ENCODE results near the gene ACP7.

Gene ACP7

GRCh38 chr19:39150235-39150634 is 66.1 kb downstream of the ACP7 start:
- Mint-ChIP-seq H3K27me3 (no peaks in the 10 kb centered on the region), H3K9me3 (no peaks in the 10 kb centered on the region), H3K4me1 (peaks cover 16% of the 10 kb centered on the region), H3K4me3 (no peak overlapping the region), H3K27ac (no peak overlapping the region), H3K36me3 (no peaks in the 10 kb centered on the region)
- CTCF ChIA-PET, result no interaction called here
- no peak for DNase-seq

DNA sequence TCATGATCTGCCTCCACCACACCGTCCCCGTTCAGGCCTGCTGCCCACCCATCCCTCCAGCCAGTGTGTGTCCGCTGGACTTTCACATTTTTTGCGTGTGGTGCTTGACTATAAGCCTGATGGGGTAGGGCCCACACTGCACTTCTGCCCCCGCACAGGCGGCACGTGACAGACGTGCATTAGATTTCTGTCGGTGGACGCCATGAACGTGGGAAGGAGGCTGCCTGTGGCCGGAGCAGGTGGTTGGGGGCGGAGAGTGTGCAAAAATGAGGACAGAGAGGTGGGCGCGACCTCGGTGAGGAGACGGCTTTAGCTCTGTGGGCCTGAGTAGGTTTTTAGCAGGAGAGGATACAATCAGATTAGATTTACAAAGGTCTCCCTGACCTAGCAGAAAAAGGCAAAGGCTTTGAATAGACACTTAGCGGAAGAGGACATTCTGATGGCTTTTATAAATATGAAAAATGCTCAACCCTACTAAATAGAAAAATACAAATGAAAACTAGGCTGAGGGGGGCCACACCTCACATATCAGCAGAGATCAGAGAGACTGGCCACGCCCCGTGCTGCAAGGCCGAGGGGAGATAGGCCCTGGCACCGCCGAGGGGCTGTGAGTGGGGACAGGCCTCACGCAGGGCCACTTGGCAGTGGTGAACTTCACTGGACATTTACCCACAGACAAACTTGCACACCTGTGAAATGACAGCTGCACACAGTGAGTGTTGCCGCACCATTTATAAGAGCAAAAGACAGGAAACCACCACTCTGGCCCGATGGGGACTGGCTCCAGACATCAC is 66.8 kb downstream of the ACP7 start:
- no peak overlapping the region for H3K4me3 Mint-ChIP-seq
- no peaks in the 10 kb centered on the region for H3K36me3 Mint-ChIP-seq
- CTCF ChIA-PET, result no interaction called here
- no peaks in the 10 kb centered on the region for H3K27me3 Mint-ChIP-seq
- no peak for DNase-seq
- H3K27ac Mint-ChIP-seq, result no peak overlapping the region
- H3K4me1 Mint-ChIP-seq, result peaks cover 18% of the 10 kb centered on the region
- no peaks in the 10 kb centered on the region for H3K9me3 Mint-ChIP-seq

DNA sequence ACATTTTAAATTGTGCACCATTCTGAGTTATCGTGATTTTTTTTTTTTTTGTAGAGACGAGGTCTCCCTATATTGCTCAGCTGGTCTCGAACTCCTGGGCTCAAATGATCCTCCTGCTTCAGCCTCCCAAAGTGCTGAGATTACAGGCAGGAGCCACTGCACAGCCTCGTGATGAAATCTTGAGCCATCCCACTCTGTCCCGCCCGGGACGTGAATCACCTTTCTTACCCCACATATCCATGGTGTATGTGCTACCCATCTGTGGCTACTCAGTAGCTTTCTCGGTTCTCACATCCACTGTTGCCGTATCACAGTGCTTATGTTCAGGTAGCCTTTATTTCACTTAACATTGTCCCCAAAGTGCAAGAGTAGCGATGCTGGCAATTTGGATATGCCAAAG is 67.9 kb downstream of the ACP7 start:
- DNase-seq, result no peak
- Mint-ChIP-seq H3K36me3 (no peaks in the 10 kb centered on the region), H3K27me3 (no peaks in the 10 kb centered on the region), H3K27ac (no peak overlapping the region), H3K9me3 (no peaks in the 10 kb centered on the region), H3K4me1 (peaks cover 18% of the 10 kb centered on the region), H3K4me3 (no peak overlapping the region)
- CTCF ChIA-PET, result no interaction called here

DNA sequence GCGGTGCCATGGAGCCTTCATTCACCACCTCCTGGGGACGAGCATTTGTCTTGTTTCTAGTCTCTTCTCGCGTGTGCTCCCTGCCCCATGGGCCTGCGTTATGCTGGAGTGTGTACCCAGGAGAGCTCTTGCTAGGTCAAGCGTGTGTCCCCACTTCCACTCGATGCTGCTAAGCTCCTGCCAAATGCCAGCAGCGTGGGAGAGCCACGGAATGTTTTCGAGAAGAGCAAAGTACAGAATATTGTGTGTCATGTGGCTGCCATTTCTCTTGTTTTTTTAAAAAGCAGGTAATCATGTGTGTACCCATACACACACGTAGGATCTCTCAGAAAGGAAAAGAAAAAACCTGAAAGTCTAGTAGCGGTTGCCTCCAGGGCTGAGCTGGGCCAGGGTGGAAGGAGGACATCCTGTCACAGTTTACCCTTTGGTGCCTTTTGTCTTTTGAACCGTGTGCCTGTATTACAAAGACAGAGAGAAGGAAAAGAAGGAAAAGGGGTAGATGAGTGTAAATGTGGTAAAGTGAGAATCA is 70.0 kb downstream of the ACP7 start:
- H3K27me3 Mint-ChIP-seq, result no peaks in the 10 kb centered on the region

DNA sequence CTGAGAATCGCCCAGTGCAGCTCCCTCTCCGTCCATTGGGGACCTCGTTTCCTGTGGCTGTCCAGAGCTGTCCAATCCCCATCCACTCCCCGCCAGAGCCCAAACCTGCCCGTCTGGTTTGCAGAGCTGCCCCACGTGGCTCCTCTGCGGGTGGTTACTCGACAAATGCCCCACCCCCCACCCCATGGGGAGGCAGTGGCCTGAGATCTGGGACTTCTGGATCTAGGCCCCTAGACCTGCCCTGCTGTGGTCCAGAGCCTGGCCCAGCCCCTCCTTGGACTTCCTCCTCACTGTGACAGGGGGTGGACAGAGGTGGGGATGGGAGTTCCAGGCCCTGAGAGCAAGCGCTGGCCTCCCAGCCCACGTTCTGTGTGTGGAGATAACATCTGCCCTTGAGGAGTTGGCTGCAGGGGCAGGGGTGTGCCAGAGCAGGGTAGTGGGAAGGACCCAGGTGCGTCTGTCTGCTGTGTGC is 70.5 kb downstream of the ACP7 start:
- H3K27ac Mint-ChIP-seq, result no peak overlapping the region
- no peak overlapping the region for H3K4me3 Mint-ChIP-seq

More for the DNA sequence above, 70.0 kb downstream of the ACP7 start:
- Mint-ChIP-seq H3K9me3 (no peaks in the 10 kb centered on the region), H3K36me3 (no peaks in the 10 kb centered on the region), H3K27ac (no peak overlapping the region), H3K4me3 (no peak overlapping the region), H3K4me1 (peaks cover 17% of the 10 kb centered on the region)
- DNase-seq, result no peak
- CTCF ChIA-PET, result no interaction called here

GRCh38 chr19:39155114-39155700 is 71.0 kb downstream of the ACP7 start:
- H3K27ac Mint-ChIP-seq, result no peak overlapping the region
- no peak for DNase-seq
- H3K36me3 Mint-ChIP-seq, result no peaks in the 10 kb centered on the region
- no peaks in the 10 kb centered on the region for H3K9me3 Mint-ChIP-seq
- peaks cover 17% of the 10 kb centered on the region for H3K4me1 Mint-ChIP-seq
- H3K27me3 Mint-ChIP-seq, result no peaks in the 10 kb centered on the region
- no peak overlapping the region for H3K4me3 Mint-ChIP-seq
- CTCF ChIA-PET, result no interaction called here

More for the DNA sequence above, 70.5 kb downstream of the ACP7 start:
- H3K4me1 Mint-ChIP-seq, result peaks cover 17% of the 10 kb centered on the region
- CTCF ChIA-PET, result no interaction called here
- H3K9me3 Mint-ChIP-seq, result no peaks in the 10 kb centered on the region
- no peaks in the 10 kb centered on the region for H3K27me3 Mint-ChIP-seq
- DNase-seq, result no peak
- H3K36me3 Mint-ChIP-seq, result no peaks in the 10 kb centered on the region

- Mint-ChIP-seq H3K27ac (no peak overlapping the region), H3K9me3 (no peaks in the 10 kb centered on the region), H3K4me3 (no peak overlapping the region), H3K27me3 (no peaks in the 10 kb centered on the region), H3K36me3 (no peaks in the 10 kb centered on the region), H3K4me1 (peaks cover 19% of the 10 kb centered on the region)
- CTCF ChIA-PET, result no interaction called here
- no peak for DNase-seq
Measured at GRCh38 chr19:39155741-39156140, 71.6 kb downstream of the ACP7 start.

DNA sequence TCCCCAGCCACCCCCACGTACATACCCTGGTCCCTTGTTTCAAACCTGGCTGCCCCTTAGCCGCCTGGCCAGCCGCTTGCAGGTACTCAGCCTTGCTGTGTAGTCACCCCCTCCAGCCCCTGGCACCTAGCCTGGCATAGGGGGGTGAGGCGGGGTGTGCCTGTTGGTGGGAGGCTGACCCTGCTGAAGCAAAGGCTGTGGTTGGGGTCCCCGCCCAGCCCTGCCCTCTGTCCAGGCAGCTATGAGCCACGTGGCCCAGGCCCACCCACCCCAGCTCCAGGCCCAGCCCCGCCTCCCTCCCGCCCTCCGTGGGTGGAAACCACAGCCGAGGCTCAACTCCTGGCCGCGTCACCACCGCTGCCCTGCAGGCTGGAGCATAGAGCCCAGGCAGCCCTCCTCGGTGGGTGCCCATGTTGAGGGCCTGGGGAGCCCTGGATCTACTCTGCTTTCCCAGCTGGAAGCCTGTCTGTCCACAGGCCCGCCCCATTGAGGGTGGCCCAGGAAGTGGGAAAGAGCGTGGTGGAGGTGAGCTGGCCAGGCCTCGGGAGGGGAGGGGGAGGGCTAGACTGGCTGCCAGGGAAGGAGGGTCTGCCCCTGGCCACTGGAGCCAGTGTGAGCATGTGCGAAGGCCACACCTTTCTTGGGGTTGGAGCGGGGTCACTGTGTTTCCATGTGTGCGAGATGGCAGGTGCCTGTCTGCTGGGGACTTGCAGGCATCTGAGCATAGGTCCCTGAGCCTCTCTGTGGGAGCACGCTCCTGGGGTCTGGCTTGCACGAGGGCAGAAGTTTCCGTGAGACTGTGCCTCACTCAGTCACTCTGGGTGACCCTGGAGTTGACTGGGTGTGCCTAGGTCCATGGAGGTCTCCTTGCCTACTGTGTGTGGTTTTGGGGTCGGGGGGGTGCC is 72.4 kb downstream of the ACP7 start:
- Mint-ChIP-seq H3K27ac (no peak overlapping the region), H3K9me3 (no peaks in the 10 kb centered on the region), H3K4me3 (no peak overlapping the region), H3K4me1 (peaks cover 19% of the 10 kb centered on the region), H3K27me3 (no peaks in the 10 kb centered on the region), H3K36me3 (no peaks in the 10 kb centered on the region)
- DNase-seq, result no peak
- CTCF ChIA-PET, result no interaction called here

DNA sequence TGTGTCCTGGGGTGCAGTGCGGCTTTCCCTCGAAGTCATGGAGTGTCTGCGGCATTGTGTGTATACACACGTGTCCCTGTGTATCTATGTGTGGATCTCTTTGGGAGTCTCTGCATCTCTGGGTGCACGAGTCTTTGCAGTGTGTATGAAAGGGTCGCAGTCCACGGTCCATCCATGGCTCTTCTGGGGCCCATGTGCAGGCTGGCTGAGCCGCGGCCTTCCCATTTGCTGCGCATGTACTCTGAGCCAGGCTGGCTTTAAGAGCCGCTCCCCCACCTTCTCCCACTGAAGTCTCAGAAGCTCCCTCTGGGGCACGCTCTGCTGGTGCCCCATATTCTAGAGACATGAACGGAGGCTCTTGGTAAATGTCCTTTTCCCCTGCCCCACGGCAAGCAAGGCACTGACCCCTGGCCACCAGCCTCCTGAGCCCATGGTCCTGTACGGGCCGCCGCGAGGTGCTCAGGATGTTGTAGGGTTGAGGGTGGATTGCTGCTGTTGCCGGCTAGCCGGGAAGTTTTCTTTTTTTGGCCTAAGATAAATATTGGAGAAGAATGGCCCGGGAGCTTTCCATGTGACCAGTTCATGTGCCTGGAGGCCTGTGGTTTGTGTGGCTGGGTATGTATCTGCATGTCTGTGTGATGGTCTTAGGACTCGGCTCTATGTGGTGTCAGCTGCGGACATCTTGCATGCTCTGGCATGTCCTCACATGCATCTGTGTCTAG is 73.3 kb downstream of the ACP7 start:
- Mint-ChIP-seq H3K4me1 (peaks cover 19% of the 10 kb centered on the region), H3K4me3 (no peak overlapping the region), H3K27ac (no peak overlapping the region)

DNA sequence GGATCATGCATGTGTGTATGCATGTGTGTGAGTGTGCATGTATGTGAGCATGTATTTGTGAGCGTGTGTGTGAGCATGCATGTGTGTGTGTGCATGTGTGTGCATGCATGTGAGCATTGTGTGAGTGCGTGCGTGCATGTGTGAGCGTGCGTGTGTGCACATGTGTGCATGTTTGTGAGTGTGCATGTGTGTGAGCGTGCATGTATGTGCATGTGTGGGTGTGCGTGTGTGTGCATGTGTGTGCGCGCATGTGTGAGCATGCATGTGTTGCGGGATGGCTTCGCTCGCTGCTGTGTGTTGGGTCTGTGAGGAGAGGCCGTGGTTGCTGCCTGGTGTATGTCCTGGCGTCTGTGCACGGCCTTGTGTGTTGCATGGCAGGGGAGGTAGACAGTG is 73.8 kb downstream of the ACP7 start:
- no peak for DNase-seq
- Mint-ChIP-seq H3K4me3 (no peak overlapping the region), H3K4me1 (peaks cover 19% of the 10 kb centered on the region), H3K27me3 (no peaks in the 10 kb centered on the region), H3K9me3 (no peaks in the 10 kb centered on the region), H3K27ac (no peak overlapping the region), H3K36me3 (no peaks in the 10 kb centered on the region)
- CTCF ChIA-PET, result no interaction called here

More for the DNA sequence above, 73.3 kb downstream of the ACP7 start:
- CTCF ChIA-PET, result no interaction called here
- Mint-ChIP-seq H3K36me3 (no peaks in the 10 kb centered on the region), H3K9me3 (no peaks in the 10 kb centered on the region), H3K27me3 (no peaks in the 10 kb centered on the region)
- DNase-seq, result no peak

DNA sequence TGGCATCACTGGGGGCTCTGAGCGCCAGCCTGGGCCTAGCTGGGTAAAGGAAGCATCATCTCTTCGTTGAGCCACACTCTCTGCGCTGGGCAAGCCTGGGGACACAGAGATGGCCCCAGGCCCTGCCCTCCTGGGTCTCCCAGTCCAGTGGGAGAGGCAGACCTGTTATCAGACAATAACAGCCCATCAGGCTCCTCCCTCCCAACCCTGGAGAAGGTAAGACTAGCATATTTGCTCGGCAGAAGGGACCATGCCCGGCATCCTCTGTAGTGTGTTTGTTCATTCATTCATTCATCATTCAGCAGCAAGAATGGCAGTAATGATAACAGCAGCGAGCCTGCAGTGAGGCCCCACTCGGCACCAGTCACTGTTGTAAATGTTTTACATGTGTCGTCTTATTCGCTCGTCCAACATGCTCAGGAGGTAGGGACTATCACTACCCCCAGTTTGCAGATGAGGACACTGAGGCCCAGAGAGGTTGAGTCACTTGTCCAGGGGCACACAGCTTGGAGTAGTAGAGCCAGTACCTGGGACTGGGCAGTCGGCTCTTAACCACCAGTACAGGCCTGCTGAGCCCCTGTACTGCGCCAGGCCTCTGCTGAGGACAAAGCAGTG is 74.6 kb downstream of the ACP7 start:
- no peaks in the 10 kb centered on the region for H3K36me3 Mint-ChIP-seq
- H3K27me3 Mint-ChIP-seq, result no peaks in the 10 kb centered on the region
- DNase-seq, result no peak
- H3K27ac Mint-ChIP-seq, result no peak overlapping the region
- CTCF ChIA-PET, result no interaction called here
- no peak overlapping the region for H3K4me3 Mint-ChIP-seq
- H3K9me3 Mint-ChIP-seq, result no peaks in the 10 kb centered on the region
- H3K4me1 Mint-ChIP-seq, result peaks cover 19% of the 10 kb centered on the region

DNA sequence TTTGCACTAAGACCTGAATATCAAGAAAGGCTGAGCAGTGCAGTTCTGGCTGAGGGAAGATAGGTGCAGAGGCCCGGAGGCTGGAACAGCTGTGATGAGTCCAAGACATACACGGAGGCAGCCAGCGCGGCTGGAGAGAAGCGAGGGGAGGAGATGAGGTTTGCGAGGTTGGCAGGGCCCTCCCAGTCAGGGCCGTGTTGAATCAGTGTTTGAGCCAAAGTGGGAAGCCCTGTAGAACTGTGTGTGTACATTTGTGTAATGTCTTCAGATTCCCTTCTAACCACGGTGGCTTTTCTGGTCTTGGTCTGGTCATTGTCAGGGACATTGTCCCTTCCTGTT is 76.3 kb downstream of the ACP7 start:
- no peak for DNase-seq
- Mint-ChIP-seq H3K4me1 (peaks cover 5% of the 10 kb centered on the region), H3K9me3 (no peaks in the 10 kb centered on the region), H3K27ac (no peak overlapping the region), H3K27me3 (no peaks in the 10 kb centered on the region), H3K36me3 (no peaks in the 10 kb centered on the region), H3K4me3 (no peak overlapping the region)
- CTCF ChIA-PET, result no interaction called here
